H1 (cell line): ENCODE results near the gene MEMO1. TPM values are rescaled to one million over a fixed set of nuclear protein-coding genes. Genes with fewer than 3 reads are reported as not detected.

Experiments used
- ATF3 ChIP-seq: IDR thresholded peaks from 2 replicates; pipeline ENCODE4 v1.6.1; 2011; ENCODE audit warnings: low read depth, mild to moderate bottlenecking, low read length; ENCODE audit not compliant: insufficient read depth
- CEBPB ChIP-seq: IDR thresholded peaks from 2 replicates; pipeline ENCODE4 v1.6.1; 2012; ENCODE audit warnings: low read depth, low read length
- CTBP2 ChIP-seq: IDR thresholded peaks from 2 replicates; pipeline ENCODE4 v1.7.0; 2011; ENCODE audit warnings: borderline replicate concordance, mild to moderate bottlenecking, moderate library complexity, mixed read lengths, low read length; ENCODE audit not compliant: insufficient read depth, insufficient read length
- CTCF ChIP-seq, 3 experiments: IDR thresholded peaks; 1 replicate in 2 of 3; 2 replicates in 1 of 3; pipeline versions ENCODE4 v1.5.1 to v1.6.1; 2011; ENCODE audit warnings: low read length in 3 of 3, mild to moderate bottlenecking in 3 of 3, inconsistent platforms in 2 of 3, low read depth in 1 of 3, moderate library complexity in 1 of 3; ENCODE audit not compliant: insufficient read depth in 1 of 3; ENCODE audit errors: control extremely low read depth in 1 of 3
- RXRA ChIP-seq: IDR thresholded peaks from 2 replicates; pipeline ENCODE4 v1.6.1; 2011; ENCODE audit warnings: low read depth, mild to moderate bottlenecking, low read length, moderate library complexity; ENCODE audit not compliant: insufficient read depth
- polyA plus RNA-seq, 7 experiments: library from polyadenylated mRNA; depleted of rRNA in 3 of 7; stranded (reverse) in 5 of 7; unstranded in 2 of 7; fragments of >200 nt in 5 of 7; fragments of 200-250 nt in 2 of 7; gene quantifications; 1 replicate in 5 of 7; 2 replicates in 1 of 7; 4 replicates in 1 of 7; pipeline versions ENCODE4 v1.2.1 to v1.2.3, GENCODE V29; 2011 to 2013; ENCODE audit warnings: missing spikeins in 2 of 7, mixed read lengths in 2 of 7
- total RNA-seq: library from RNA; stranded (reverse); fragmentation: NEBNext Ultra II Directional; extraction: Animal tissue kit (Norgen Biotek cat#: 25700); gene quantifications from 2 replicates; pipeline ENCODE4 v1.2.1, GENCODE V29; 2021

Gene MEMO1
- total and polyA plus RNA-seq, 2 of the 8 experiments (the other 6 are each of a cell fraction or from before 2014, with no cell fraction given), result 26.9 to 54.7 TPM

GRCh38 chr2:31978436-31978835 lies 32.4 kb downstream of the MEMO1 start (continued):
- no peak for TF ChIP-seq CTCF (IDR thresholded peaks at IDR 0.05; ENCODE audit: control extremely low read depth in 1 of 3, insufficient read depth in 1 of 3, low read depth in 1 of 3, low read length in 3 of 3)
- no peak for TF ChIP-seq ATF3
- no peak for TF ChIP-seq RXRA
- TF ChIP-seq CTBP2, result no peak
- no peak for TF ChIP-seq CEBPB
